ENCODE measurements around the gene WWC1.

The WWC1 gene

GRCh38 chr5:168451565-168451964, 160.1 kb downstream of the WWC1 start:
- DNase-seq = no peak

- DNase-seq = no peak
Observed at GRCh38 chr5:168455201-168455600, 163.8 kb downstream of the WWC1 start.

GRCh38 chr5:168457542-168457941, 166.1 kb downstream of the WWC1 start:
- DNase-seq = no peak

DNA sequence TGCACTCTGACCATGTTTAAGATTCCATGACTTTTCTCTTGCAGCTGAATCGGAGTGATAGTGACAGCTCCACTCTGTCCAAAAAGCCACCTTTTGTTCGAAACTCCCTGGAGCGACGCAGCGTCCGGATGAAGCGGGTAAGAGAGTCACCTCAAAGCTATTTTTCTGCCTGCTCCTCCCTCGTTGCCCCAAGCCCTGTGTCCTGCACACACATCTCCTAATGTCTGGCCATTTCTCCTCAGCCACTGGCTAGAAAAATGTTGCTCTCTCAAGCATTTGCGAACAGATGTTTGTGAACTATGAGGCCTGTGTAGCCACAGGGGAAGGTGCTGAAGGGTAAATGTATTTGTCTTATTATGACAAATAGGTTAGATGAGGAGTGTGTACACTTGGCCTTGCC, 169.2 kb downstream of the WWC1 start:
- DNase-seq = no peak

DNA sequence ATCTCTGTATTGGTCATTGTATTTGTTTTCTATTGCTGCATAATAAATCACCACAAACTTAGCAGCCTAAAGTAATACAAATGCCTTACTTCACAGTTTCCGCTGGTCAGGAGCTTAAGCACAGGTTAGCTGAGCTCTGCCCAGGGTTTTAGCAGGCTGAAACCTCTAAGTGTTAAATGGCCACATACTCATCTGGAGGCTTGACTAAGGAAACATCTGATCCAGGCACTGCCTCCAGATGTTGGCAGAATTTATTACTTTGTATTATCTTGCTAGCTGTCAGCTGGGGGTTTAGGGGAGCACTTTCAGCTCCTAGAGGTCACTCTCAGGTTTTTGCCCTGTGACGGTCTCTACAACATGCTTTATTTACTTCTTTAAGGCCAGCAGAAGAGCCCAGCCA, 171.6 kb downstream of the WWC1 start:
- DNase-seq = no peak

DNA sequence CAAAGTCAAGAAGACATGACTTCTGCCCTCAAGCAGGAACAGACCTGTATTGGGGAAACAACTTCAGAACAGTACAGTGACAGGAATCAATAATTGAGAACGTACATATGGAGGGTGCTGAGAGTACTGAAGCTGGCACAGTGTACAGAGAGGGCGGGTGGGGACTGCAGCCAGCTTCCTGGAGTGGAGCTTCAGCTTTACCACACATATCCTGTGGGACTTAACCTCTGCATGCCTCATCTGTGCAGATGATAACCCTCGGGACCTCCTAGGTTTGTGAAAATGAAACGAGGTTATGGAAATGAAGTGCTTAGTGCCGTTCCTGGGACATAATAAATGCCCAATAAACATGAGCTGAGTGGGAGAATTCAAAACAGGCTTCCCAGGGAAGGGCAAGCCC, 172.8 kb downstream of the WWC1 start:
- DNase-seq = no peak

DNA sequence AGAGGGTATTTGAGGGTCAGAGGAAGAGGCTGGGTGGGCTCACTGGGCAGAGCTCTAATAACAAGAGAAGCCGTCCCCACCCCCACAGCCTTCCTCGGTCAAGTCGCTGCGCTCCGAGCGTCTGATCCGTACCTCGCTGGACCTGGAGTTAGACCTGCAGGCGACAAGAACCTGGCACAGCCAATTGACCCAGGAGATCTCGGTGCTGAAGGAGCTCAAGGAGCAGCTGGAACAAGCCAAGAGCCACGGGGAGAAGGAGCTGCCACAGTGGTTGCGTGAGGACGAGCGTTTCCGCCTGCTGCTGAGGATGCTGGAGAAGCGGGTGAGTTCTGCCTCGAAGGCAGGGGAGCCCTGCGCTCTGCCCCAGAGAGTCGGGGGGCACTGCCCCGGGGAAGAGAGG, 173.2 kb downstream of the WWC1 start:
- no peak for DNase-seq

GRCh38 chr5:168467755-168468330, 176.4 kb downstream of the WWC1 start:
- no peak for DNase-seq

DNA sequence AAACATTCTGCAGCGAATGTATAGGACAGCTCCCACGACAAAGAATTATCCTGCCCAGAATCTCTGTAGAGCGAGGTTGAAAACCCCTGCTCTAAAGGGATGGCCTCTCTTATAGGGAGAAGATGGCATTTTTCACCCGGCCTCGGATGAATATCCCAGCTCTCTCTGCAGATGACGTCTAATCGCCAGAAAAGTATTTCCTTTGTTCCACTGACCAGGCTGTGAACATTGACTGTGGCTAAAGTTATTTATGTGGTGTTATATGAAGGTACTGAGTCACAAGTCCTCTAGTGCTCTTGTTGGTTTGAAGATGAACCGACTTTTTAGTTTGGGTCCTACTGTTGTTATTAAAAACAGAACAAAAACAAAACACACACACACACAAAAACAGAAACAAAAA, 177.4 kb downstream of the WWC1 start:
- no peak for DNase-seq

DNA sequence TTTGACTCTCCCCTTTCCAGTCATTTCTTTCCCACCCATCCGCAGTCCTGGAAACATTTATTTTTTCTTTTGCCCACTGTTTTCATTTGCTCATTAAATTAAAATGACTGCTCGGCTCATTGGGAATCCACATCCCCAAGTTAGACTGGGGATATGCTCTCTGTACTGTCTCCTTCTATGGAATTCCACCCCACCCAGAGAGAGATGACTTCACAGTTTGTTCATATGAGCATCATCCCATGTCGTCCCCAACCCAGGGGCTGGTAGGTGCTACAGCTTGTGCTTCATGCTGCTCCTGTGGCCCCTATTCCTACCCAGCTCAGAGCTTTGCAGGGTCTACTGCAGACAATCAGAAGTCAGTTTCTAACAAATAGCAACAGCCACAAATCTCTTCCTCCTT, 178.4 kb downstream of the WWC1 start:
- no peak for DNase-seq

DNA sequence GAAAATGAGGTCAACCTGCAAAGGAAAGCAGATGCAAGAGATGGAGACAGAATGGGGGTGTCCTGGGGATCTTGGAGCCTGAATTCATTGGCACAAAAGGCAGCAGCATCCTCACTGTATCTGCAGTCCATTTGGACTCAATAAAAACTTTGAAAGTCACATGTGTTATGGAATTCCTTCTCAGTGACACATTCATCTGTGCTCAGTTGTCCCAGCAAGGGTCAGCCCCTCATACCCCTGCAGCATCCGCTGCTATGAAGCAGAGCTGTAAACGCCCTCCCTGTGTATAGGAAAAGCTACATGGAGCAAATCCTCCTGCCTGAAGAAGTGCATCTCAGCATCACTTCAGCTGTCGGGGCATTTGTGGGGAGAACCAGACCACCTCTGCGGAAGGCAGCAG, 180.3 kb downstream of the WWC1 start:
- DNase-seq = no peak

- DNase-seq = no peak
Observed at GRCh38 chr5:168472329-168472728, 180.9 kb downstream of the WWC1 start.

GRCh38 chr5:168474319-168474718, 182.9 kb downstream of the WWC1 start:
- no peak for DNase-seq

DNA sequence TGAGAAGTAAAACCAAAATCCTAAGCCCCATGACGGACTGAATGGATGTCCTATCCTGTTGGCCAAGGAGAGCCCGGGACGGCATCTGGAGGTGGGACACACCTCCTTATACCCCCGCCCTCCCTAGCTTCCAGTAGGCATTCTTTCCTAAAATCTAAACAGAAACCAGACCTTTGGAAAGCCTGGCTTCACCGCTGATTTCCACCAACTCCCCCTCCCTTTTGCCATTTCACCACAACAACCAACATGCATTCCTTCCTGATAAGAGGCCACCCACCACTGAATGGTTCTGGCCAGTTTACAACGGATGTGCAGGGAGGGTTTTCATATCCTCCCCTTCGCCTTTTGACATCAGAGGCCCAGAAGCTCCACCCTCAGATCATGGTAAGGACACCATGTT, 185.6 kb downstream of the WWC1 start:
- DNase-seq = peak; percentile 79

DNA sequence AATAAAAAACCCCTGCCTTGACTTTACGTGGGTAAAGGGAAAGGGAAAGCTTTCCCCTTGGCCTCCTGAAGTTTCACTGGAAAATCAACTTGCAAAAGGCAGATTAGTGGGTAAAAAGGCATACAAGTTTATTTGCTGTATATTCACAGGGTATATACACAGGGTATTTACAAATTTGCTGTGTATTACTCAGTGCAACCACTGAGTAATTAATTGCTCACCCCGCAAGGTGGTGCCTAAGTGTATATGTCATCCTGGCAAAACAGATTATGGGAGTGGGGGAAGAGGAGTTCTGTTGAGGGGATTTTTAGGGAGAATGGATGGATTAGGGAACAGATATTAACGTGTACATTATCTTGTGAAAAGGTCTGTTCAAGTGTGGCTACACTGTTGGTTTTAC, 187.7 kb downstream of the WWC1 start:
- no peak for DNase-seq

GRCh38 chr5:168480601-168481000, 189.2 kb downstream of the WWC1 start:
- DNase-seq = no peak

GRCh38 chr5:168481330-168481788, 189.9 kb downstream of the WWC1 start:
- DNase-seq = no peak

GRCh38 chr5:168482361-168482760, 190.9 kb downstream of the WWC1 start:
- DNase-seq = no peak

- peak; percentile 93 for DNase-seq
Observed at GRCh38 chr5:168486136-168486879, 194.9 kb downstream of the WWC1 start, which contains the start of gene RARS1. TSS of gene RARS1 (plus strand) at chr5:168486471. CDS start at chr5:168486499, 28 bp downstream.

GRCh38 chr5:168489059-168489458, 197.6 kb downstream of the WWC1 start:
- no peak for DNase-seq

GRCh38 chr5:168494057-168494555, 202.7 kb downstream of the WWC1 start:
- DNase-seq = no peak

GRCh38 chr5:168502563-168503237, 211.3 kb downstream of the WWC1 start:
- no peak for DNase-seq

GRCh38 chr5:168513861-168514428, 222.5 kb downstream of the WWC1 start:
- DNase-seq = no peak
